ENCODE data around the gene MRPL10. TPM values are rescaled to one million over a fixed set of nuclear protein-coding genes. Genes with fewer than 3 reads are reported as not detected.

The MRPL10 gene
- total and polyA plus RNA-seq, 2 donors (not counting 3 experiments of a cell fraction or from before 2014, with no cell fraction given): 43.4 to 84.0 TPM

- Histone ChIP-seq H3K27ac (ENCODE audit: insufficient read depth, low read depth, low read length) (peak overlapping the region; percentile 54), H3K79me2 (ENCODE audit: control insufficient read depth, insufficient read depth, low read length) (no peaks in the 10 kb centered on the region), H2AFZ (ENCODE audit: low read depth, low read length) (no peak overlapping the region), H3K4me3 (replicated peaks in 1 of 3; ENCODE audit: insufficient read depth in 1 of 3, low read depth in 1 of 3, low read length in 3 of 3) (no peak overlapping the region), H3K36me3 (ENCODE audit: control insufficient read depth in 2 of 2, extremely low read depth in 1 of 2, insufficient read depth in 2 of 2, low read length in 2 of 2) (peaks cover 3 to 51% of the 10 kb centered on the region in 2 experiments), H3K4me1 (ENCODE audit: control insufficient read depth, extremely low read depth, insufficient read depth, low read length) (peaks cover 9% of the 10 kb centered on the region), H3K9ac (replicated peaks; ENCODE audit: extremely low read depth, insufficient read depth, low read length) (no peak overlapping the region), H3K4me2 (ENCODE audit: insufficient read depth, low read length) (no peak overlapping the region), H4K20me1 (replicated peaks; ENCODE audit: control insufficient read depth, extremely low read depth, insufficient read depth, low read length) (no peaks in the 10 kb centered on the region), H3K27me3 (ENCODE audit: control insufficient read depth in 2 of 2, insufficient read depth in 2 of 2, low read length in 2 of 2) (no peaks in the 10 kb centered on the region), H3K9me3 (replicated peaks; ENCODE audit: control insufficient read depth, insufficient read depth, low read length) (no peaks in the 10 kb centered on the region), H3K9me1 (replicated peaks; ENCODE audit: control insufficient read depth, extremely low read depth, insufficient read depth, low read length) (no peaks in the 10 kb centered on the region)
- dilution Hi-C loops (cut with MboI; ENCODE audit: extremely low pct_ligation_motif_present, low sequenced_read_pairs): no loop called here
- TF ChIP-seq JUN (IDR thresholded peaks at IDR 0.05; ENCODE audit: borderline replicate concordance, insufficient read depth, insufficient read length, low read depth): peak; percentile 46
- TF ChIP-seq POLR2A (IDR thresholded peaks at IDR 0.05; ENCODE audit: low read depth, low read length): no peak
- TF ChIP-seq, protein P1, sequence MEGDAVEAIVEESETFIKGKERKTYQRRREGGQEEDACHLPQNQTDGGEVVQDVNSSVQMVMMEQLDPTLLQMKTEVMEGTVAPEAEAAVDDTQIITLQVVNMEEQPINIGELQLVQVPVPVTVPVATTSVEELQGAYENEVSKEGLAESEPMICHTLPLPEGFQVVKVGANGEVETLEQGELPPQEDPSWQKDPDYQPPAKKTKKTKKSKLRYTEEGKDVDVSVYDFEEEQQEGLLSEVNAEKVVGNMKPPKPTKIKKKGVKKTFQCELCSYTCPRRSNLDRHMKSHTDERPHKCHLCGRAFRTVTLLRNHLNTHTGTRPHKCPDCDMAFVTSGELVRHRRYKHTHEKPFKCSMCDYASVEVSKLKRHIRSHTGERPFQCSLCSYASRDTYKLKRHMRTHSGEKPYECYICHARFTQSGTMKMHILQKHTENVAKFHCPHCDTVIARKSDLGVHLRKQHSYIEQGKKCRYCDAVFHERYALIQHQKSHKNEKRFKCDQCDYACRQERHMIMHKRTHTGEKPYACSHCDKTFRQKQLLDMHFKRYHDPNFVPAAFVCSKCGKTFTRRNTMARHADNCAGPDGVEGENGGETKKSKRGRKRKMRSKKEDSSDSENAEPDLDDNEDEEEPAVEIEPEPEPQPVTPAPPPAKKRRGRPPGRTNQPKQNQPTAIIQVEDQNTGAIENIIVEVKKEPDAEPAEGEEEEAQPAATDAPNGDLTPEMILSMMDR (IDR thresholded peaks at IDR 0.05; ENCODE audit: extremely low read depth in 1 of 2, insufficient read depth in 1 of 2, low read depth in 1 of 2, low read length in 2 of 2): no peak
- TF ChIP-seq FOS (IDR thresholded peaks at IDR 0.05; ENCODE audit: borderline replicate concordance, insufficient read depth, low read length): peak; percentile 78
- TF ChIP-seq MYC (IDR thresholded peaks at IDR 0.05; ENCODE audit: low read depth, low read length): no peak
- no peak for TF ChIP-seq POLR2AphosphoS5 (IDR thresholded peaks at IDR 0.05; ENCODE audit: insufficient read depth, low read depth, low read length)
- TF ChIP-seq, protein P2, sequence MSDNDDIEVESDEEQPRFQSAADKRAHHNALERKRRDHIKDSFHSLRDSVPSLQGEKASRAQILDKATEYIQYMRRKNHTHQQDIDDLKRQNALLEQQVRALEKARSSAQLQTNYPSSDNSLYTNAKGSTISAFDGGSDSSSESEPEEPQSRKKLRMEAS (IDR thresholded peaks at IDR 0.05; ENCODE audit: insufficient read depth, insufficient read length): no peak
- ChIA-PET POLR2A (no interaction called here), CTCF (interaction anchor here (0.7 to 1.4 kb wide), 2 partner anchors 9 to 112 kb away, joined by 3 to 5 read pairs; no protein-coding TSS in a partner anchor)
- BruUV-seq (replicated peaks): no TSS peak
- DNase-seq (ENCODE audit: low read depth, low spot score): peak; percentile 65
- FAIRE-seq: peak; percentile 91
- intact Hi-C loops (cut with micrococcal nuclease): no loop called here
These were observed 21.0 kb downstream of the MRPL10 start for GRCh38 chr17:47810200-47810821.
